Measurements from ENCODE around the gene CFL1.

The CFL1 gene

GRCh38 chr11:65899356-65900124 is 41.6 kb upstream of the CFL1 start:
- in situ Hi-C loops (cut with HindIII; ENCODE audit: low sequenced_read_pairs), result no loop called here
- peak overlapping the region; percentile 70 for H3K4me3 ChIP-seq (ENCODE audit: low read depth, low read length)
- TF ChIP-seq, protein P1, sequence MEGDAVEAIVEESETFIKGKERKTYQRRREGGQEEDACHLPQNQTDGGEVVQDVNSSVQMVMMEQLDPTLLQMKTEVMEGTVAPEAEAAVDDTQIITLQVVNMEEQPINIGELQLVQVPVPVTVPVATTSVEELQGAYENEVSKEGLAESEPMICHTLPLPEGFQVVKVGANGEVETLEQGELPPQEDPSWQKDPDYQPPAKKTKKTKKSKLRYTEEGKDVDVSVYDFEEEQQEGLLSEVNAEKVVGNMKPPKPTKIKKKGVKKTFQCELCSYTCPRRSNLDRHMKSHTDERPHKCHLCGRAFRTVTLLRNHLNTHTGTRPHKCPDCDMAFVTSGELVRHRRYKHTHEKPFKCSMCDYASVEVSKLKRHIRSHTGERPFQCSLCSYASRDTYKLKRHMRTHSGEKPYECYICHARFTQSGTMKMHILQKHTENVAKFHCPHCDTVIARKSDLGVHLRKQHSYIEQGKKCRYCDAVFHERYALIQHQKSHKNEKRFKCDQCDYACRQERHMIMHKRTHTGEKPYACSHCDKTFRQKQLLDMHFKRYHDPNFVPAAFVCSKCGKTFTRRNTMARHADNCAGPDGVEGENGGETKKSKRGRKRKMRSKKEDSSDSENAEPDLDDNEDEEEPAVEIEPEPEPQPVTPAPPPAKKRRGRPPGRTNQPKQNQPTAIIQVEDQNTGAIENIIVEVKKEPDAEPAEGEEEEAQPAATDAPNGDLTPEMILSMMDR (IDR thresholded peaks at IDR 0.05; ENCODE audit: low read depth, low read length, missing control alignments), result no peak
- no peak for DNase-seq (ENCODE audit: low read depth)

DNA sequence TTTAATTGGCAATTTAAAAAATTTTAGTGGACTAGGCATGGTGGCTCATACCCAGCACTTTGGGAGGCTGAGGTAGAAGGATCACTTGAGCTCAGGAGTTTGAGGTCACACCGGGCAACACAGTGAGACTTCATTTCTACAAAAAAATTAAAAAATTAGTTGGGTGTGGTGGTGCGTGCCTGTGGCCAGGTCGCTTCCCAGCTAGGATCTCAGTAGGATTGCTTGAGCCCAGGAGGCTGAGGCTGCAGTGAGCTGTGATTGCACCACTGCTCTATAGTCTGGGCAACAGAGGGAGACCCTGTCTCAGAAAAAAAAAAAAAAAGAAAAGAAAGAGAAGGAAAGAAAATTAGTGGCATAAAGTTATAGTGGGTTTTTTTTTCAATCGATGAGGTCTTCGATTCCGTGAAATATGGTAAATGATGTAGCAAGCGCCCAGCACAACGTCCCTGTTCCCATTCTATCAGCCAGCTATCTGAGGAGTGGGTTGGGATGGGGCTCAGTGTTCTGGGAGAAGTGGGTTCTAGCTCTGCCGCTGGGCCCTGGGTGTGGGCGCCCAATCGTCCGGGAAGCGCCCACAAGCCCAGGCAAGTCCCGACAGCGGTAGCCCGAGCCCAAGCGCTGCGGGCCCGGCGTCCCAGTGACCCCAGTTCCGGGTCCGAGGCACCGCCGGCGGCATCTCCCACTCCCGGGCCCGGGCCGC is 40.8 kb upstream of the CFL1 start:
- peak overlapping the region; percentile 70 for H3K4me3 ChIP-seq (ENCODE audit: low read depth, low read length)
- no peak for DNase-seq (ENCODE audit: low read depth)
- TF ChIP-seq, protein P1 (IDR thresholded peaks at IDR 0.05; ENCODE audit: low read depth, low read length, missing control alignments), result no peak
- in situ Hi-C loops (cut with HindIII; ENCODE audit: low sequenced_read_pairs), result no loop called here

DNA sequence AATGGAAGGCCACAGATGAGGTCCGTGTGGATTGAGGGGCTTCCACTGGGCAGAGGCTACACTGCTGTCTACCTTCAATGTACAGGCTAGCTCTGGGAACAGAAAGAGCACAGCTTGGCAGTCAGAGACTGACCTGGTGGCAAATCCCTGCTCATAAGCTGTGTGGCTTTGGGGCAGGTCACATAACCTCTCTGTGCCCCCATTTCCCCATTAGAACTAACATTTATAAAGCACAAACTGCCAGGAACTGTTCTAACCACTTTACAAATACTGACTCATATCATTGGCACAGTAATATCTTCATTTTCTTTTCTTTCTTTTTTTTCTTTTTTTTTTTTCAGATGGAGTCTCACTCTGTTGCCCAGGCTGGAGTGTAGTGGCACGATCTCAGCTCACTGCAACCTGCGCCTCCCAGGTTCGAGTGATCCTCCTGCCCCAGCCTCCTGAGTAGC is 39.1 kb upstream of the CFL1 start:
- no peak overlapping the region for H3K4me3 ChIP-seq (ENCODE audit: low read depth, low read length)
- in situ Hi-C loops (cut with HindIII; ENCODE audit: low sequenced_read_pairs), result no loop called here
- TF ChIP-seq, protein P1 (IDR thresholded peaks at IDR 0.05; ENCODE audit: low read depth, low read length, missing control alignments), result no peak
- no peak for DNase-seq (ENCODE audit: low read depth)

DNA sequence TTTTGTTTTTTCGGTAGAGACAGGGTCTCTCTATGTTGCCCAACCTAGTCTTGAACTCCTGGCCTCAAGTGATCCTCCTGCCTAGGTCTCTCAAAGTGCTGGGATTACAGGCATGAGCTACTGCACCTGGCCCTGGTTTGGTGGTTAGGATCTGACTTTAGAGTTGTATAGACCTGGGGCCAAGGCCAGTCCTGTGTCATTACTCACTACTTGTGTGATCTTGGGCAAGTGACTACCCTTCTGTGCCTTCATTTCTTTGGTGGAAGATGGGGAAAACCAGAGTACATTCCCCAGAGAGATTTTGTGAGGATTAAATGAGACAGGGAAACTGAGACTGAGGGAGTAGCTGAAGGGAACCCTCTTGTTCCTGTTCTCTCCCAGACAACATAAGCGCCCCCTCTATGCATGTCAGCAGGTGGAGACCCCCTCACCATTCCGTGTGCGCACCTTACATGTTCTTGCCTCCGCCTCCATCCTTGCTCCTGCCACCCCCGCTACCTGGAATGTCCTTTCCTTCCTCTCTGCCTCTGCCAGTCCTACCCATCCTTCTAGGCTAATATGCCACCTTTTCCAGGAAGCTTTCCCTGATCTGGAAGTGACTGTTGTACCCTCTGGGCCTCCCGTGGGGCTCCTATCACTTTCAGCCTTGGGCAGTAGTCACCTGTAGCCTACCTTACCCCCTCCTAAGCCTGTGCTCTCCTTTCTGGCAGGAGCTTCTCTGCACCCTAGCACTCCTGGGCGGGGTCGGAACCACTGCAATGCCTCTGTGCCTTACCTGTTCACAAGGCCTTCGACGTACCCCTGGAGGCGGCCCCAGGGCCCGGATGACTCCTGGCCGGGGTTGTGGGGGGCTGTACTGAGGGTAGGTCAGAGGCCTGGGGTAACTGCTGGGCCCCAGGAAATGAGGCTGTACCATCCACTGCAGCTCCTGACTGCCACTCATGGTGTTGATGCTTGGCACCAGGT is 38.3 kb upstream of the CFL1 start:
- in situ Hi-C loops (cut with HindIII; ENCODE audit: low sequenced_read_pairs), result no loop called here
- TF ChIP-seq, protein P1 (IDR thresholded peaks at IDR 0.05; ENCODE audit: low read depth, low read length, missing control alignments), result no peak
- no peak overlapping the region for H3K4me3 ChIP-seq (ENCODE audit: low read depth, low read length)
- no peak for DNase-seq (ENCODE audit: low read depth)

DNA sequence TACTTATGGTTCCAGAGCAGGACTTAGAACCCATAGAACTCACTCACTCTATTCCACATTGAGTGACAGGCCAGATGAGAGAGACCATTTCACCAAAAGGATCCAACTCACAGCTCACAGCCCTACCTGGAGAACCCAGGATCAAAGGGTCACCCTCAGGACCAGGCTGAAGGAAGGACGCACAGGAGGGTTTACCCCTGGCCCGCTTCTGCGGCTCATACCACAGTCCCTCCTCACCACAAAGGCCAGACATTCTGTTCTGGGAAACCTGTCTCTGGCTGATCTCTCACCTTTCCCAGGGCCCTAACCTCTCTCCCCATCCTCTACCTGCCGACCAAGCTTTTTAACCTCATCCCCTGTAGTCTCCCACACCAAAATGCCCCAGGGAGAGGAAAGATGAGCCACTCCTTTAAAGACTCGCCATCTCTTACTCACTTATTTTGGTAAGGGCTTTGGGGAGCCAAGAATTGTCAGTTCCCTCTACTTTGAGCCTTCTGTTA is 37.6 kb upstream of the CFL1 start:
- H3K4me3 ChIP-seq (ENCODE audit: low read depth, low read length), result no peak overlapping the region
- TF ChIP-seq, protein P1 (IDR thresholded peaks at IDR 0.05; ENCODE audit: low read depth, low read length, missing control alignments), result no peak
- no peak for DNase-seq (ENCODE audit: low read depth)
- in situ Hi-C loops (cut with HindIII; ENCODE audit: low sequenced_read_pairs), result no loop called here
